GM21737 (cell line): ENCODE results near the gene LRRC41.
"Not testable (repeated sequence)": the region's sequence is repeated elsewhere in the genome, so short reads cannot be mapped to it uniquely, and the experiment has no call there.

ENCODE experiments used
- ATAC-seq: cut with Tn5 transposase; IDR thresholded peaks from one replicate; pipeline ENCODE4 v1.9.1; 2021; ENCODE audit warnings: mild to moderate bottlenecking, moderate library complexity; ENCODE audit not compliant: unreplicated experiment

The LRRC41 gene

GRCh38 chr1:46303038-46303871, at the start of gene LRRC41, which contains the start of gene UQCRH:
LRRC41 (minus strand) TSS chr1:46303616; CDS start chr1:46303322, 294 bp downstream.
UQCRH (plus strand) TSS chr1:46303698; CDS start chr1:46303767, 69 bp downstream.
- peak; percentile 72 for ATAC-seq

DNA sequence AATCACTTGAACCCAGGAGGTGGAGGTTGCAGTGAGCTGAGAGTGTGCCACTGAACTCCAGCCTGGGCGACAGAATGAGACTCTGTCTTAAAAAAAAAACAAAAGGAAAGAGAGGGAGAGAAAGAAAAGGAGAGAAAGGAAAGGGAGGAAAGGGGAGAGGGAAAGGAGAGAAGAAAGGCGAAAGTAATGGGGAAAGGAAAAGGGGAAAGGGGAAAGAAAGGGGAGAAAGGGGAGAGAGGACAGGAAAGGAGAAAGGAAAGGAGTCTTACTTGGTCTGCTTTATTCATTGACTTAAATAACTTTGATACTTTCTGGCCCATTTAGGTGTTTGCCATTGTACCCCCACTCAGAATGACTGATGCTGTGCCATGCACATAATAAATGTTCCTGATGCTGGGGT, 48.9 kb upstream of the LRRC41 start:
- no peak for ATAC-seq

DNA sequence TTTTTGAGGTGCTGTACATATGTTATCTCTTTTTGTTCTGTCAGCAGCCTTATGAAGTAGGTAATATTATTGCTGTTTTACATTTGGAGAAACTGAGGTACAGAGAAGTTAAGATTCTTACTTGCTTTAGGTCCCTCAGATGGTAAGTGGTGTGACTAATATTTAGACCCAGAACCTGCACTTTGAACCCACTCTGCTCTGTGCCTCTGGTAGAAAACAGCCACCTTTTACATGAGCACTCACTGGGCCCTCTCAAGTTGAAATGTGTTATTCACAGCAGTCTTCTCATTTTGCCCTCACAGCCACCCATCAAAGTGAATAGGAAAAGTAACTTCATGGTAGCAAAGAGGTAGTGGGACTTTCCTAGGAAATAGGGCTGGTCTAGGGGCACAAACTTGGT, 41.9 kb upstream of the LRRC41 start:
- ATAC-seq: no peak

DNA sequence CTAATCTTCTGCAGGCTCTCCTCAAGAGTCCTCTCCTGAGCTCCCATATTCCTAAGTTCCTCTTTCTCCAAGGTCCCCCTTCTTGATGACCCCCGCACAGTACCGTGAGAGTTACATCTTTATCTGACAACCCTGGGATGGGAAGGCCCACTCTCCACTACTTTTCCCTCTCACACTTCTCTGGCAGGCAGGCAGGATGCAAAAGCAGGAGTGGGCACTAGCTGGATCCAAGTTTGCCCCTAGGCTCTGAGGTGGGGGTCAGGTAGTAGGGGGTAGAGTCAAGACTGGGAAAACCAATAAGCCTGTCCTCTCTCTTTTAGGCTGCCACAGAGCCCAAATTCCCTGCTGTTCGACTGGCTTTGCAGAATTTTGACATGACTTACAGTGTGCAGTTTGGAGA, 41.1 kb upstream of the LRRC41 start:
- no peak for ATAC-seq

GRCh38 chr1:46343705-46344104, 40.3 kb upstream of the LRRC41 start:
- ATAC-seq: no peak

DNA sequence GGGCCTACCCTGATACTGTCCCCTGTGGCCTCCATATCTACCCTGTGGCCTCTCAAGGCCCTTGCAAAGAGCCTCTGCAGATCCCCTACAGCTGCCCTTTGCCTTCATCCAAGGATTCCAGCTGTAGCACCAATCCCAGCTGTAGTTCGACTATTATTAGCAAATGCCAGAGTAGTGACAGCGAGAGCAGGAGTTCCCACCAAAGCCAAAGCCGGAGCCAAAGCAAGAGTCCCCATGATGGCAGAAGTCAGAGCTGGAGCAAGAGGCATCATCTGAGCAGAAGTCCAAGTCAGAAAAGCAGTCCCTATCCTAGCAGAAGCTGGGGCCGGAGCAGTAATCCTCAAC, 39.9 kb upstream of the LRRC41 start:
- ATAC-seq: no peak

DNA sequence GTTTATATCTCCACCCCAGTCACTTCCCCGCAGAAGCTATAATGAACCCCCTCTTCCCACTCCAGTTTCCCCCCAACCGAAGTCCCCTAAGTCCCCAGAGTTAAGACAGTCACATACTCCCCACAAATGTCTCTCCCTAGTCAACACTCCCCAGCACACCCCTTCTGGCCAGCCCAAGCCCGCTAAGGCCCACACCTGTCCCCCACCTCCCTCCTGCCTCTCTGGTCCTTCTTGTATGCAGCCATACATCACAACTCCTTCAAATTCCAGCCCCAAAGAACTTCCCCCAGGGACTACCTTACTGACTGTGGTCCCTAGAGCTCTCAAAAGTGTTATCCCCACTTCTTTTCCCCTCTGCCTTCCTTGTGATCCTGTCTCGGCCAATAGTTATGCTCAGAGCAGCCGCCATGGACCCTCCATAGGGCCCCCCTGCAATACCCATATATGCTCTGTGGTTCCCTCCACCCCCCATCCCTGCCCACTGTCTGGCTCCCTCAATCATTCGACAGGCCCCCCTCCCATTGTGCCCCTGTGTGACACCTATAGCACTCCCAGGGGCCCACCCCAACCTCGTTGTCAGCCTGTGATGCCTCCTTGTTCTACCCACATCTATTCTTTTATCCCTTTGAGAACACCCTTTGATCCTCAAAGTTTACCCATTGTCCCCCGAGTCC, 39.4 kb upstream of the LRRC41 start:
- no peak for ATAC-seq

DNA sequence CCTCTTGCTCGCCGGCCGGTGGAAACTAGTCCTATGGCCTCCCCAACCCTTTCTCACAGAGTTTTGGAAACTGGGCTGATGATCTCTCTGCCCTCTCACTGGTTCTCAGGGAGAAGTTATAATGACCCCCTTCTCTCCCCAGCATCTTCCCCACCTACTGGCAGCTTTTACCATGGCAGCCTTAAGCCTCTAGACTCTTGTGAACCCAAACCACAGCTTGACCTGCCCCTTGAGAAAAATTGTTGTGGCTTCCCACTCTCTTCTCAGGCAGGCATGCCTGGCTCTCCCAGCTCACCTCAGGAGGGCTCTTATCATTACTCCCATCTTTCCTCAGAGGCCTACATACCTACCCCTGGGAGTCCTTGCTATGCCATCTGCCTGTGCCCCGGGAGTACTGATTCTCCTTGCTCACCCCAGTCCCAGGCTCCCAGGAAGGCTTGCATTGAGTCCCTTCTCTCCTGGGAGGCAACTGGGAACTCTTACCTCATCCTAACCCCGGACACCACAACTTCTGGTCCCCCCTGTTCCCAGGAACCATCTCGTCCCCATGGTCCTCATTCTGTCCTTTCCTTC, 38.8 kb upstream of the LRRC41 start:
- no peak for ATAC-seq

GRCh38 chr1:46341222-46342083, 38.0 kb upstream of the LRRC41 start:
- no peak for ATAC-seq

DNA sequence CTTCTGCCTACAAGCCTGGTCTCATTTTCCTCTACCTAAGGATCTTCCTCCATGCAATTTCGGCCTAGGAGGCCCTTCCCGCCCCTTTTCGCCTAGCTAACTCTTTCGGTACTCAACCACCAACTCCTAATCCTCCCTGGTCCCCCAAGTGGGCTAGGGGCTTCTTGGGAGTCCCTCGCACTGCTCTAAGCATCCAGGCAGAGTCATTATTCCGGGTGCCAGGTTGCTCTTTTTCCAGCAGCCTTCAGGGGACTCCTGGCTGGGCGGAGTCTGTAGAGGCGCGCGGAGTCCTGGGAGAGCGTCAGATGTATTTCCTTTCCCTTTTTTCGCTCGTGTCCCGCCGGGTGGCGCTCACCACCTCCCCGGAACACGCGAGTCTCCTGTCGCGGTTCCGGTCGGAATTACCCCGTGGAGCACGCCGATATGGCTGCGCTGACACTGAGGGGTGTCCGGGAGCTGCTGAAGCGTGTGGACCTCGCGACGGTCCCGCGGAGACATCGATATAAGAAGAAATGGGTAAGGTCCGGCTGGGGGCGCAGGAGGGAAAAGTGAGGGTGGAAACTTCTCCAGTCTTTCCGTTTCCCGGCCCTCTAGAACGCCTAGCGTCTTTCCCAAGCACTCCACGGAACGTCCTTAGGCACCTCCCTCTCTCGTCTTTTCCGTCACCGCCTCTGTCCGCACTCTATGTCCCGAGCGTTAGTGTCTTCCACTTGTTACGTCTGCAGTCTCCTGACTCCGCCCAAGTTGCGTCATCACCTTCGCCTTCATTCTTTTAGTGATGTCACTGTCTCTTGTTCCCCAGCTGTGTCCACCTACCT, 37.2 kb upstream of the LRRC41 start, which contains the start of gene NSUN4:
Gene NSUN4, plus strand, starts transcription at position 404 of the 818 bp plus-strand sequence. Its CDS starts 20 bp downstream, at position 424.
- peak; percentile 81 for ATAC-seq

DNA sequence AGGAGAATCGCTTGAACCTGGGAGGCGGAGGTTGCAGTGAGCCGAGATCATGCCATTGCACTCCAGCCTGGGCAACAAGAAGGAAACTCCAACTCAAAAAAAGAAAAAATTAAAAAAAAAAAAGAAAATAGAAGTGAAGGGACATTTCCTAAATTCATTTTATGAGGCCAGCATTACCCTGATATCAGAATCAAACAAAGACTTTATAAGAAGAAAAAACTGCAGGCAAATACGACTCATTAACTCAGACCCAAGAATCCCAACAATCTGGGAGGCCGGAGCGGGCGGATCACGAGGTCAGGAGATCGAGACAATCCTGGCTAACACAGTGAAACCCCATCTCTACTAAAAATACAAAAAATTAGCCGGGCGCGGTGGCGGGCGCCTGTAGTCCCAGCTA, 34.0 kb upstream of the LRRC41 start:
- not testable (repeated sequence) for ATAC-seq

- ATAC-seq: no peak
Observed at GRCh38 chr1:46335081-46335480, 31.7 kb upstream of the LRRC41 start.

GRCh38 chr1:46334030-46334384, 30.6 kb upstream of the LRRC41 start:
- no peak for ATAC-seq

DNA sequence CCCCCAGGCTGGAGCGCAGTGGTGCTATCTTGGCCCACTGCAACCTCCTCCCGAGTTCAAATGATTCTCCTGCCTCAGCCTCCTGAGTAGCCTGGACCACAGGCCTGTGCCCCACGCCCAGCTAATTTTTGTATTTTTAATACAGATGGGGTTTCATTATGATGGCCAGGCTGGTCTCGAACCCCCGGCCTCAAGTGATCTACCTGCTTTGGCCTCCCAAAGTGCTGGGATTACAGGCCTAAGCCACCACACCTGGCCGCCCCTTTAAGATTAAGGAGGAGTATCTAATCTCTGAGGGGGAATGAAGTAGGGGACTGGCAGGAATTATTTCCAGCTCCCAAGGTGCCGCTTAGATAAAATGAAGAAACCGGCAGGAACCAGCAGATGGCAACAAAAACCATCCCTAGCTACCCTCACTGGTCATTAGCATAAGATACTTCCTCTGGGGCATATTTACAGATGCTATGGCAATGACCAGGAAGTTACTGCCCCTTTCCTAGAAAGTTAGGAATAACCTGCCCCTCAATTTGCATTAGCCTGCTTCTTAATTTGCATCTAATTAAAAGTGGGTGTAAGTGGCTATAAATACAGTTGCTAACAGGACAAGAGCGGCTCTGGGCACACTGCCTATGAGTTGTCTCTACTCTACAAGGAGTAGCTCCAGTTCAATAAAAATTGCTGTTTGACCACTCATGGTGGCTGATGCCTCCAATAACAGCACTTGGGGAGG, 30.0 kb upstream of the LRRC41 start:
- ATAC-seq: peak; percentile 41

- not testable (repeated sequence) for ATAC-seq
Observed at GRCh38 chr1:46331786-46332540, 28.5 kb upstream of the LRRC41 start.

DNA sequence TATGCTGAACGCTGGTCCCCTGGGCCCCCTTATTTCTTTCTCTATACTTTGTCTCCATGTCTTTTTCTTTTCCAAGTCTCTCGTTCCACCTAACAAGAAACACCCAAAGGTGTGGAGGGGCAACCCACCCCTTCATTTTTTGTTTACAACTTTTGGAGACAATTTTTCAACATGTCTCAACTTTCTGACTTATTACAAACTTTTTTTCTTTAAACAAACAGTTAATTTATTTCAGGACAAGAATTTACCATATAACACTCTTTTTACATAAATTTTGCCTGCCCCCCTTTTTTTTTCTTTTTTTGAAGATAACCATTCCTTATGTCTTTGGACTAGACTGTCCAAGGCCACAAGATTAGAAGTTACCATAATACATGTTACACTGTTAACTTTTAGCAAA, 27.0 kb upstream of the LRRC41 start:
- ATAC-seq: not testable (repeated sequence)

GRCh38 chr1:46329807-46330206, 26.4 kb upstream of the LRRC41 start:
- not testable (repeated sequence) for ATAC-seq

GRCh38 chr1:46328182-46328581, 24.8 kb upstream of the LRRC41 start:
- not testable (repeated sequence) for ATAC-seq
